Neural cell (in vitro differentiated cells): Measurements from ENCODE around the gene COL9A1. TPM values are rescaled to one million over a fixed set of nuclear protein-coding genes. Genes with fewer than 3 reads are reported as not detected.

Experiments
- H2AFZ ChIP-seq: fragments of 200-600, 300-800 bp; sonication (generic), shearing (Covaris generic); 2 replicates; pipeline ENCODE4 v1.6.0; 2014; ENCODE audit warnings: low read depth, mild to moderate bottlenecking, antibody characterized with exemption, low read length, moderate library complexity
- H3F3A ChIP-seq: fragments of 200-600 bp; shearing (Covaris generic); 2 replicates; pipeline ENCODE4 v1.6.1; 2016; ENCODE audit warnings: mild to moderate bottlenecking, moderate library complexity, mixed read lengths, antibody characterized with exemption, low read length; ENCODE audit not compliant: insufficient read depth, poor library complexity, severe bottlenecking
- H3K27ac ChIP-seq: fragments of 200-600, 300-800 bp; sonication (generic), shearing (Covaris generic); 2 replicates; pipeline ENCODE4 v1.5.1; 2014; ENCODE audit warnings: mild to moderate bottlenecking, low read length, moderate library complexity
- H3K27me3 ChIP-seq: fragments of 300-800, 200-600 bp; sonication (generic), shearing (Covaris generic); 2 replicates; pipeline ENCODE4 v1.6.0; 2014; ENCODE audit warnings: mild to moderate bottlenecking, low read depth, low read length, moderate library complexity; ENCODE audit not compliant: insufficient read depth
- H3K36me3 ChIP-seq: fragments of 300-800, 200-600 bp; sonication (generic), shearing (Covaris generic); 2 replicates; pipeline ENCODE4 v1.5.1; 2014; ENCODE audit warnings: mild to moderate bottlenecking, antibody characterized with exemption, low read length, moderate library complexity; ENCODE audit not compliant: insufficient read depth
- H3K4me2 ChIP-seq: fragments of 300-800, 200-600 bp; sonication (generic), shearing (Covaris generic); 2 replicates; pipeline ENCODE4 v1.6.0; 2014; ENCODE audit warnings: mild to moderate bottlenecking, low read length
- H3K4me3 ChIP-seq: fragments of 300-800, 200-600 bp; sonication (generic), shearing (Covaris generic); 2 replicates; pipeline ENCODE4 v1.5.1; 2014; ENCODE audit warnings: mild to moderate bottlenecking, low read length, moderate library complexity
- H3K79me2 ChIP-seq: fragments of 200-600 bp; shearing (Covaris generic); replicated peaks from 2 replicates; pipeline ENCODE4 v1.6.0; 2014; ENCODE audit warnings: mild to moderate bottlenecking, low read length, moderate library complexity; ENCODE audit not compliant: insufficient read depth
- H3K9ac ChIP-seq: fragments of 300-800, 200-600 bp; sonication (generic), shearing (Covaris generic); 2 replicates; pipeline ENCODE4 v1.6.1; 2016; ENCODE audit warnings: mild to moderate bottlenecking, low read length, mixed read lengths
- H3K9me2 ChIP-seq: fragments of 200-600 bp; shearing (Covaris generic); 2 replicates; pipeline ENCODE4 v1.6.1; 2016; ENCODE audit warnings: mild to moderate bottlenecking, low read length, mixed read lengths; ENCODE audit not compliant: insufficient read depth
- H3K9me3 ChIP-seq: fragments of 200-600, 300-800 bp; sonication (generic), shearing (Covaris generic); 2 replicates; pipeline ENCODE4 v1.6.1; 2016; ENCODE audit warnings: mild to moderate bottlenecking, mixed run types, low read length, moderate library complexity, mixed read lengths
- H4K20me1 ChIP-seq: fragments of 200-600 bp; shearing (Covaris generic); 2 replicates; pipeline ENCODE4 v1.6.1; 2016; ENCODE audit warnings: mild to moderate bottlenecking, mixed run types; ENCODE audit not compliant: insufficient read depth
- EP300 ChIP-seq: fragments of 450-650 bp; conservative IDR thresholded peaks from 2 replicates; pipeline ENCODE4 v1.6.1; 2014; ENCODE audit warnings: antibody characterized with exemption, mild to moderate bottlenecking, moderate library complexity; ENCODE audit not compliant: poor library complexity, severe bottlenecking
- EZH2 ChIP-seq: fragments of 200-600, 300-800 bp; shearing (Covaris generic), sonication (generic); IDR thresholded peaks from 2 replicates; pipeline ENCODE4 v1.6.1; 2014; ENCODE audit warnings: antibody characterized with exemption, low read length, borderline replicate concordance, mild to moderate bottlenecking; ENCODE audit not compliant: insufficient read depth, poor library complexity, severe bottlenecking
- MXI1 ChIP-seq: fragments of 450-650 bp; conservative IDR thresholded peaks from 2 replicates; pipeline ENCODE4 v1.6.1; 2014; ENCODE audit warnings: antibody characterized with exemption, mild to moderate bottlenecking; ENCODE audit not compliant: poor library complexity, severe bottlenecking
- POLR2AphosphoS5 ChIP-seq: IDR thresholded peaks from 2 replicates; pipeline ENCODE4 v1.6.1; 2012
- RAD21 ChIP-seq: fragments of 450-650 bp; conservative IDR thresholded peaks from 2 replicates; pipeline ENCODE4 v1.6.1; 2014; ENCODE audit warnings: antibody characterized with exemption, mild to moderate bottlenecking, moderate library complexity
- REST ChIP-seq: IDR thresholded peaks from 2 replicates; pipeline ENCODE4 v1.6.1; 2012; ENCODE audit warnings: borderline replicate concordance
- SMC3 ChIP-seq: fragments of 450-650 bp; conservative IDR thresholded peaks from 2 replicates; pipeline ENCODE4 v1.6.1; 2014; ENCODE audit warnings: antibody characterized with exemption, mild to moderate bottlenecking, moderate library complexity; ENCODE audit not compliant: poor library complexity
- TAF1 ChIP-seq: IDR thresholded peaks from 2 replicates; pipeline ENCODE4 v1.6.1; 2012; ENCODE audit warnings: low read depth
- polyA plus RNA-seq: library from polyadenylated mRNA; depleted of rRNA; stranded (reverse); fragments of >200 nt; gene quantifications from 2 replicates; pipeline ENCODE4 v1.2.3, GENCODE V29; 2014
- TF ChIP-seq, protein P1 (sequence below): fragments of 450-650 bp; IDR thresholded peaks from 2 replicates; pipeline ENCODE4 v1.5.1; 2014; ENCODE audit warnings: antibody characterized with exemption, mild to moderate bottlenecking, moderate library complexity; ENCODE audit not compliant: poor library complexity, severe bottlenecking

COL9A1 gene
- polyA plus RNA-seq, 1 donor from 2014 or later, result 1.0 TPM

DNA sequence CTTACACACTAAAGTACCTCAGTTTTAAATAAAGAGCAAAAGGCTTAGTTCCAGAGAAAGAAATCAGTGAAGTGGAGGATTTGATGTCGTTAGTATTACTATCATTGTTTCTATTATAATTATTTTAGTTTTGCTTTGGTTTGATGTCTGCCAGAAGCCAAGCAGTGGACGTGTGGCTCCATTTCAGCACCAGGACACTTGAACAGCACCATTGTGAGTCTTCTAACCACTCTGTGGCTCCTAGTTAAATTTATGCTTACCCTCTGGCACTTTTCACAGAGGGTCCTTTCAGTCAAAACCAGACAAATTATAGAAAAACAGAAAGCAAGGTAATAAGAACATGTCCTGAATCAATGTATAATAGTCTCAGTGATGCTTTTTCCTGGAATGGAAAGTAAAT, 3.4 kb downstream of the COL9A1 start:
- Histone ChIP-seq H3K4me2 (no peak overlapping the region), H3K27ac (no peak overlapping the region), H3K36me3 (no peaks in the 10 kb centered on the region), H2AFZ (no peak overlapping the region), H3K4me3 (no peak overlapping the region), H3K9me3 (no peaks in the 10 kb centered on the region), H3K79me2 (no peaks in the 10 kb centered on the region), H3K27me3 (no peaks in the 10 kb centered on the region), H3F3A (no peaks in the 10 kb centered on the region), H3K9me2 (no peaks in the 10 kb centered on the region), H3K9ac (no peak overlapping the region), H4K20me1 (no peaks in the 10 kb centered on the region)
- TF ChIP-seq EZH2 (no peak), REST (no peak), EP300 (no peak), POLR2AphosphoS5 (no peak), MXI1 (no peak), RAD21 (no peak), SMC3 (no peak), TAF1 (no peak)
- TF ChIP-seq, protein P1, sequence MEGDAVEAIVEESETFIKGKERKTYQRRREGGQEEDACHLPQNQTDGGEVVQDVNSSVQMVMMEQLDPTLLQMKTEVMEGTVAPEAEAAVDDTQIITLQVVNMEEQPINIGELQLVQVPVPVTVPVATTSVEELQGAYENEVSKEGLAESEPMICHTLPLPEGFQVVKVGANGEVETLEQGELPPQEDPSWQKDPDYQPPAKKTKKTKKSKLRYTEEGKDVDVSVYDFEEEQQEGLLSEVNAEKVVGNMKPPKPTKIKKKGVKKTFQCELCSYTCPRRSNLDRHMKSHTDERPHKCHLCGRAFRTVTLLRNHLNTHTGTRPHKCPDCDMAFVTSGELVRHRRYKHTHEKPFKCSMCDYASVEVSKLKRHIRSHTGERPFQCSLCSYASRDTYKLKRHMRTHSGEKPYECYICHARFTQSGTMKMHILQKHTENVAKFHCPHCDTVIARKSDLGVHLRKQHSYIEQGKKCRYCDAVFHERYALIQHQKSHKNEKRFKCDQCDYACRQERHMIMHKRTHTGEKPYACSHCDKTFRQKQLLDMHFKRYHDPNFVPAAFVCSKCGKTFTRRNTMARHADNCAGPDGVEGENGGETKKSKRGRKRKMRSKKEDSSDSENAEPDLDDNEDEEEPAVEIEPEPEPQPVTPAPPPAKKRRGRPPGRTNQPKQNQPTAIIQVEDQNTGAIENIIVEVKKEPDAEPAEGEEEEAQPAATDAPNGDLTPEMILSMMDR, result no peak

GRCh38 chr6:70298068-70298467, 4.8 kb downstream of the COL9A1 start:
- Histone ChIP-seq H3K4me2 (no peak overlapping the region), H3K9me3 (no peaks in the 10 kb centered on the region), H3K4me3 (no peak overlapping the region), H3K27ac (no peak overlapping the region), H3F3A (no peaks in the 10 kb centered on the region), H3K36me3 (no peaks in the 10 kb centered on the region), H4K20me1 (no peaks in the 10 kb centered on the region), H3K9me2 (no peaks in the 10 kb centered on the region), H3K9ac (no peak overlapping the region), H3K27me3 (no peaks in the 10 kb centered on the region), H2AFZ (no peak overlapping the region), H3K79me2 (no peaks in the 10 kb centered on the region)
- no peak for TF ChIP-seq TAF1
- TF ChIP-seq REST, result no peak
- no peak for TF ChIP-seq RAD21
- no peak for TF ChIP-seq EZH2
- no peak for TF ChIP-seq POLR2AphosphoS5
- TF ChIP-seq SMC3, result no peak
- no peak for TF ChIP-seq MXI1
- TF ChIP-seq EP300, result no peak
- TF ChIP-seq, protein P1, result no peak
